T-helper 1 cell treated with Interleukin-12 subunit alpha and Interleukin-12 subunit beta and Interleukin-4 antibody, amounts not matched to agents 30 ng/mL and 1 ng/mL, for 36 hours (primary cell): Measurements from ENCODE around the gene TSC22D3. TPM values are rescaled to one million over a fixed set of nuclear protein-coding genes. Genes with fewer than 3 reads are reported as not detected.
"Not testable (repeated sequence)": the region's sequence is repeated elsewhere in the genome, so short reads cannot be mapped to it uniquely, and the experiment has no call there.

Experiments
- intact Hi-C: fragments of 100-400 bp; cut with micrococcal nuclease; formaldehyde crosslinking; loops from one replicate; pipeline ENCODE4 v1.15.1; 2024
- total RNA-seq: library from RNA; stranded (reverse); gene quantifications from 2 replicates; pipeline ENCODE4 v1.2.3, GENCODE V29; 2022

The TSC22D3 gene
- total RNA-seq, 1 donor from 2014 or later: 29.8 TPM

DNA sequence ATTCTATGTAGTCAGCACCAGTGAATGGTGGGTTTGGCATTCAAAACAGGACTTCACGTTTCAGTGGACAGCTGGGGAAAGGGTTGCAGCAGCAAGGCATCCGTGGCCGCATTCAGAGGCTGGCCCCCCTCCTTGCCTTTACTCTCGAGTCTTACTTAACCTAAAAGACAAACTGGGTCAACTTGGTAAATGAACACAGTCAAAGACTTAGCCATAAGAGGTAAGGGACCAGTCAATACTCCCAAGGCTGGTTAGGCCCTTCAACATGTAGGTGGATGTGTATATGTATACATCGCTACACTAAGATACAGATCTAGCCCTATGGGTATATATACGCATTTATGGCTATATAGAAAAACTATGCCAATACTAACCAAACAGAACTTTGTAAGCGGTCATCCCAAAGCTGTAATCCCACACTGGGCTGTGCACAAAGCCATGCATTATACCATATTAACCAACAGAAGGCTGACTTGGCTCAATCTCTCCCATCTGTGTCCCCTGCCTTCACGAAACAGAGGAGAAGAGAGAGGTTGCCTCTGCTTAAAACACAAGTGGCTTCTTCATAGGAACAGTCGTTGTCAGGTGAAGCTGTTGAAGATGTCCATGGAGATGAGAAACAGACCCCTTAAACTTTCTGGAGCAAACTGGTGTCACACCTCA lies 61.9 kb downstream of the TSC22D3 start:
- intact Hi-C loops: no loop called here

DNA sequence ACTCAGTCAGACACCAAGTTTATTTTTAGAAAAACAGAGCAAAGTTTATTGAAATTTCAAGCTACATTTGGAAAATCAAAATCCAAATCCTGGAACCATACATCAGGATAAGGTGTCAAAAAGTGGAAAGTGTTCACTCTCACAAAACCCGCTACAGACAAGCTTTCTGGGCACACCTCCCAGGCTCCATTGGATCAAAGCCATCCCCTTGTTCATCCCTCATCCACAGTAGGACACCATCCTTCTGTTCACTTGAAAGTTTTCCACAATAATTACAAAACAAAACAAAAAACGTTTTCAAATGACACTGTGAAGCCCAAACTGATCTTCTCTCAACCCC lies 62.4 kb downstream of the TSC22D3 start:
- intact Hi-C loops: no loop called here

DNA sequence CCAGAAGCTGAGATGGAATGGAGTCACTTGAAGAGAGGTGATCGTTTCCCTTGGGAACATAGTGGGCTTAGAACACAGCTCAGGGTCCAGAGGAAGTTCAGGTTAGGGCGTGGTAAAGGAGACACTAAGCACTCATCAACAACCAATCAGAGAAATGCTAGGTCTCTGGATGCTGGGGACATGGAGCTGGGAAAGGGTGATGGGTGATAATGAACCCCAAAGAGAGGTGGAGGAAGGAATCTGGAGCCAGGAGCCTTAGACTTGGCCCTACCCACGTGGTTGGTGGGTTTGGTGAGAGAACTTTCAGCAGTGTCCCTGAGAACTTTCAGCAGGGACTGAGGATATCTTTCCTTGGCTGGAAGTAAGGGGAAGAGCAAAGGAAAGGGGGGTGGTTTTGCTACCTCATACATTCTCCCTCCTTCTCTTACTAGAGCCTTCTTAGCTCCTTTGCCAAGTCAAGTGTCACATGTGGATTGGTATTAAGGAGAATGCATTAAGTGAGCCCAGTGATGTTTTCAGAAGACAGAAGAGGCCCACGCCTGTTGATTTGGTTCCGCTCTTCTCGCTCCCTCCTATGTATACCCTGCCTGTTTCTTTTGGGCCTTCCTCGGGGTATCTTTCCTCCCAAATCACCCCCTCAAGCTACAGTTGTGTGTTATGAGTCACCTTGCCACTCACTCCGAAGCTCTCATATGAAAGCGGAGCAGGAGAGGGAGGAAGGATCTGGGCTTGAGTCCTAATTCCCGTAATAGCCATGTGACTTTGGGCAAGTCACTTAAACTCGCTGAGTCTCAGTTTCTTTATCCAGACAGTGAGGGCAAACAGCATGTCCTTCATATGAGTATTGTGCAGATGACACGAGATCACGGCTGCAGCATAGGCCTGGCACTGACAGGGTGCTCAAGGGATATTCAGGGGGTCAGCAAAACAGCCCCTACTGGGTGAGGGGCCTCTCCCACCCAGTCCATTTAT lies 63.1 kb downstream of the TSC22D3 start:
- intact Hi-C loops: no loop called here

DNA sequence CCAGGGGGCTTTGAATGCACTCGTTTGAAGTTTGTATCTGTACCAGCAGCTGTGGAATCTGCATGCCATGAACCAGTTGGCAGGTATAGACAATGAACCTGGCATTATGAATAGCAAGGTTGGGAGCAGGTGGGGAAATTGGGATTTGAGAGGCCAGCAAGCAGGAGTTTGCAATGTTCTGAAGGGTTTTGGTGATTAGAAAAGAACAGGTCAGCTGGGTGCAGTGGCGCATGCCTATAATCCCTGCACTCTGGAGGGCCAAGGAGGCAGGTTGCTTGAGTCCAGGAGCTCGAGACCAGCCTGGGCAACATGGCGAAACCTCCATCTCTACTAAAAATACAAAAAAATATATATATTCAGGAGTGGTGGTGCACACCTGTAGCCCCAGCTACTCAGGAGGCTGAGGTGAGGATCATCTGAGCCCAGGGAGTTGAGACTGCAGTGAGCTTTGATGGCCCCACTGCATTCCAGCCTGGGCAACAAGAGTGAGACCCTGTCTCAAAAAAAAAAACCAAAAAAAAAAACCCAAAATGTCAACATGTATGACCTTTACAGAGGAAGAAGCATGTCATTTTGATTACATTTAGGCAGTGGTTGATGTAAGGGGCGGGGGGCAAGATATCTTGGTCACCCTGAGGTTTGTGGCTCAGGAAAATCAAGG lies 63.9 kb downstream of the TSC22D3 start:
- intact Hi-C loops: loop anchor here (1.0 kb wide), 2 partner anchors 37 to 1100 kb away; partner anchors contain the start of gene RADX

DNA sequence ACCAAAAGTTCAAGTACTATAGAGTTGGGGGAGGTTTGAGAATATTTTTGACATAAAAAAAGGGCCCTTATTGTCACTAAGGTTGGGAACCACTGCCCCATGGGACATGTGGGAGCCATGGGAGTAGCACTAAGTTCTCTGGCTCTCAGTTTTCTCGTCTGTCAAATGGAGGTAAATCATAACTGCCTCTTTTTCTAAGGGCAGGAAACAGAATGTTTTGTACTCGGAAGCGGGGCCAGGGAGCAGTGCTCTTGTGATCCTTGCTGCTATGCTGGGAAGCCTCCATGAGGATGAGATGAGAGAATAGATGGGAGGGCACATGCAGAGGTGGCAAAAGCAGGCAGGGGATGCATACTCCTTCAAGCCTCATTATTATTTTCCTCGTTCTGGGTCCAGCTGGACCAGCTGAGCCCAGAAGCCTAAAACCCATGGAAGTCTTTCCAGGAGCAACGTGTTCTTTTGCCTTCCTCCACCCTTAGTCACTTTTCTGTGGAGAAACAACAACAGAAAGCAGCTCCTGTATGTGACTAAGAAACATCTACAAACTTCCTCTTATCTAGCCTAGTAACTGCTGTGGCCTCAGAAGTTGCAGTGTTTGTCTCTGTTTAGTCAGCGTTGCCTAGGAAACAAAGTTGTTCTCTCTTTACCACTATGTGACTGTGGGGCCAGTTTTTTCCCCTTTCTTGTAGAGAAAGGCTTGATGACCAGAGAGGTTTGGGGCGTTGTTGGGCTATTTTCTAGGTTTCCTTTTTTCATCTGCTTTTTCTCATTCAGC lies 64.8 kb downstream of the TSC22D3 start:
- intact Hi-C loops: loop anchor here (1.0 kb wide), 2 partner anchors 37 to 1100 kb away; partner anchors contain the start of gene RADX

DNA sequence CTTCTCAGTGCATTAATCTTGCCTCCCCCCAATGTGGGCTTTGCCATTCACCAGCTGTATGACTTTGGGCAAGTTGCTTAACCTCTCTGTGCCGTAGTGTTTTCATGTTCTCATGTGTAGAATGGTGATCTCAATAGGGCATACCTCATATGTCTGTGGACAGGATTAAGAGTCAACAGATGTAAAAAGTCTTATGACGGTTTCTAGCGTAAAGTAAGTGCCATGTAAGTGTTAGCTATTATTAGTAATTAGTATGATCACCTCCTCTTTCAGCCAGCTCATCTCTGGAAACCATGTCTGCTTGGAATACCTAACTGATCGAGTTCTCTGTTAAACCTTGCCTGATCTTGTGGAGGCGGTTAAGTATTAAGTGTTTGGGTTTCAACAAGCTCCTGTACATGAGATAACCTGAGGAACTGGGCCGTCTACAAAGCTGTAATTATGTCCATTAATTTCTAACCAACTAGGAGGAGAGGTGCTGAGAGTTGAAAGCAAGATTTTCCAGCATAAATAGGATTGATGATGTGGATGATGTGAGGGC lies 66.3 kb downstream of the TSC22D3 start:
- intact Hi-C loops: no loop called here

DNA sequence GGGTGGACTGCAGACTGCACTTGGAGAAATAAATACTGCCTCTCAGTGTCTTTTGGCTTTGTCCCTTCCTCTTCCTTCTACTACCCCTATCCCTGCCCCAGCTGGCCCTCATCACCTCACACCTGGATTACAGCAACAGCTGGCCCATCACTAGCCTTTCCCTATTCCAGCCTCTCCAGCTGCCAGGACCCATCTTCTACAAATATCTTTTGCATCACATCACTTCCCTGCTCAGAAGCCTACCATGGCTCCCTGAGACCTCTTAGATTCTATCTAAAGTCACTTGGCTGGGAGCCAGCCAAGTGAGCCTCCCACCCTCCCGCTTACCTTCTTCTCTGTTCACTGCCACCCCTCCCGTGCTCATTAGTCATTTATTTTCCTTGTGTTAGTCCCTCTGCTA lies 66.8 kb downstream of the TSC22D3 start:
- intact Hi-C loops: no loop called here

DNA sequence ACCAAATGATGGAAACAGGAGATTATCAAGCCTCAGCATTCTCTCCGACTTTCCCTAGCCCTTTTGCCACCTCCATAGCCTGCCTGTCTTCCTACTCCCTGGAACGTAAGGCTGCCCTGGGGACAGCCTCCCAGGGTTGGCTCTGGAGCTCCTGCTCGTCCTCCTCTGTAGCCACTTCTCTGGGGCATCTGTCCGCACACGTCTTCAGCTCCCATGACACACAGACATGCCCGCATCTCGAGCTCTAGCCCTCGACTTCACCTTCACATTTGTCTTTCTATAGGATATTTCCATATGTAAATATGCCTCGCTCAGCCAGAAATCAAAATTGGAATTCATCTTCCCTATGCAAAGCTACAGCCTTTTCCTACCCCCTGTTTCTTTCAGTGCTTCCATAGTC lies 67.7 kb downstream of the TSC22D3 start:
- intact Hi-C loops: no loop called here

DNA sequence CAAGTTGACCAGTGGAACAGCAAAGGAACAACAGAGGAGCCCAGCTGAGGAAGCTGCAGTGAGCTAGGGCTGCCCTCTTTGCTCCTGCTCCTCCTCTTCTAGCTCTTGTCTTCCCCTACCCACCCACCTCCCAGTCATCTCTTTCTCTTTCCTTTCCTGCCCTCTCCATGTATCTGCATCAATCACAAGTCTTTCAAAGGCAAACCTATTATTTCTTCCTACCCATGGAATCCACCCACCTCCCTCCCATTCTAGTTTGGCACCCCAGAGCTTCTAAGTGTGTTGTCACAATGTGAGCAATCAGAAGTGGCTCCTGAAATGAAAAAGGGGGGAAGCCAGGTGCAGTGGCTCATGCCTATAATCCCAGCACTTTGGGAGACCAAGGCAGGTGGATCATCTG lies 69.3 kb downstream of the TSC22D3 start:
- intact Hi-C loops: no loop called here

DNA sequence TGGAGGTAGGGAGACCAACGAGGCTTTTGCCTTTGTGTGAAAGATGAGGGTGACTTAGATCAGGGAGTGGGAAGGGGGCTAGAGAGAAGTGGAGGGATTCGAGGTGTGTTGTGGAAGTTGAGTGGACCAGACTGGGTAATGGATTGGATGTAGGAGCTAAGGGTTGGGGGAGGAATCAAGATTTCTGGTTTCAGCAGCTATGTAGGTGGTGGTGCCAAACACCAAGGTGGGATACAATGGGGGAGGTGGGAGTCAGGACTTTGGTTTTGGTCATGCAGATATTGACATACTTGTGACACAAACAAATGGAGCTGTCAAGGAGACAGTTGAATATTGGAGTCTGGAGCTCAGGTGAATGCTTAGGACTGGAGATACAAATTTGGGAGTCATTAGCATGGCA lies 71.0 kb downstream of the TSC22D3 start:
- intact Hi-C loops: no loop called here

DNA sequence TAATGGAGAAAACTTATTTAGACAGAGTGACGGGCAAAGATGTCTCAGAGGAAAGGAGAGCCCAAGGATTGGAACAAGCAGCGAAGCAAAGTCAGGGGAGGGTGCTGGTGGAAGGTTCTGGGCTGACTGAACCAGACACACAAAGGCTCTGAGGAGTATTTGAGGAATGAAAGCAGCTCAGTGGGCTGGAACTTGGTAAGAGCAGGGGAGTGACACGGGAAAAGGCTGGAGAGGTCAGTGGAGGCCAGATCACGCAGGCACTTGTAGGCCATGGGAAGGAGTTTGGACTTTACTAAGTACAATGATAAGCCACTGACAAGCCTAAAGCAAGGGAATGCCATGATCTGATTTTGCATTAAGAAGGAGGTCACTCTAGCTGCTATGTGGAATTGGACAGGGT lies 71.4 kb downstream of the TSC22D3 start:
- intact Hi-C loops: no loop called here

DNA sequence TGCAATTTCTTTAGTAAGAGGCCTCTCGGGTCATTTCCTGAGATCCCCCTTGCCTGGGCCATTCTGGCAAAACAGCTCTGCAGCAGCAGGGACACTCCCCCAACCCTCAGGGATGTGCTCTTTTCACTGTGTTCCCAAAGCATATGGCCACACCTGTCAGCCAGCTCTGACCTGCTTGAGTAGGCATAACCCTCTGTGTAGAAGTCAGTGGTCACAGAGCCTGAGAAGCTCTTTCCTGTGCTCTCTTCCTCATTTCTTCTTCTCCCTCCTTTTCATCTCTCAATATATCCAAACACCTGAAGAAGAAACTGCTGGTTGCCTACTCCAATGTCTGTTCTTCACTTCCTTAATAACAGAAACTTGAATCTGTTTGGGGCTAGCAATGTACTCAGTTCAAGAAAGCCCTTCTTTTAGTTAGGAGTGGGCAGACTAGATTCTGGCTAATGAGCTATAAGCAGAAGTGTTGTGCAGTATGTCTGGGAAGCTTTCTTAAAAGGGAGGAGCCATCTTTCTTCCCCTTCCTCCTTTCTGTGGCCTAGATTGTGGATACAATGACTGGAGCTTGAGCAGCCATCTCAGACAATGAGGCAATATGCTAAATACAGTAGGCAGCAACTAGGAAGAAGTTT lies 74.0 kb downstream of the TSC22D3 start:
- intact Hi-C loops: no loop called here

DNA sequence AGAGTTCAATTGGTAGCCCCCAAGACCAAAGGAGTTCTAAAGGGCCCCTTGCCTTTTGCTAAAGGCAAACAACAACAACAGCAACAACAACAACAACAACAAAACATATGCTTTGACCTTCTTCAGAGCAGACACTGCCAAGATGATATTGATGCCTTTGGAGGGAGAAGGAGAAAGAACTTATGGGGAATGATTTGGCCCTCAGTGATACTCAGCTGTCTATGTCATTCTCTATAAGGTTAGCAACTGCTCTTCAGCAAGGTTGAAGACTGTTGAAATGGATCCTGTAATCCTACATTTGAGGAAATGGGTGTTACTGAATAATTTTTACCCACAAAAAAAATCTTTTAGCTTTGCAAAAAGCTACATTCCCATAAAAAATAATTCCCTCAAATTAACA lies 74.8 kb downstream of the TSC22D3 start:
- intact Hi-C loops: no loop called here

DNA sequence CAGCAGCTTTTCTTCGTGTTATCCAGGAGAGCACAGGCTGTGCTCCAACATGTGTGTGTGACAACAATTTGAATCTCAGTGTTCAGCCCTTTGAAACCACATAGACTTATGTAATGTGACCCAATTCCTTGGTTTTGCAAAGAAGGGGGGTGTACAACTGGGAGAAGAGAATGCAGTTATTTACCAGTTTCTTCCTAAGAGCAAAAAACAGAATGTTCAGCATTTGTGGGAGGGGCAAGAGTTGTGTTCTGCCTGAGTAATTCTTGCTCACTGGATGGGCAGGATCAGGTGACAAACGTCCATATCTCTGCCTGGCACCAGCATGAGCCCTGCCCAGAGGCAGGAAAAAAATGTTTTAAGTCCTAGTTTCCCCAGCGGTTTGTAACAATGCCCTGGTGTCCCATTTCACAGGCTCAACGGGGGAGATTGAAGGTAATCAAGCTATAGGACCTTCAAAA lies 75.2 kb downstream of the TSC22D3 start:
- intact Hi-C loops: no loop called here

DNA sequence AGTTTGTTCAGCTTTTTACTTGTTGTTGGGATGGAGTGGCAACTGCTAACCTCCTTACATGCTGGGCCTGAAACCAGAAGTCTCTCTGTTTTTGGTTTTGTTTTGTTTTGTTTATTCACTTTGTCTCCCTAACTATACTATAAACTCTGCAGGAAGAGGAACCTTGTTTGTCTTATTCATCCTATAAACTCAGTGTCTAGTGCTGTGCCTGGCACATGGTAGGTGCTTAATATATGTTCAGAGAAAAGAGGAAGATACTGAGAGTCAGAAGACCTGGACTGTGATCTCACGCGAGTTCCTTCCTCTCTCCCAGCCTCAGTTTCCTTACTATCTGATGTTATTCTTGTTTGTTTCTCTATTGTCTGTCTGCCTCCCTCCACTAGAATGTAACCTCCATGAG lies 76.0 kb downstream of the TSC22D3 start:
- intact Hi-C loops: no loop called here

DNA sequence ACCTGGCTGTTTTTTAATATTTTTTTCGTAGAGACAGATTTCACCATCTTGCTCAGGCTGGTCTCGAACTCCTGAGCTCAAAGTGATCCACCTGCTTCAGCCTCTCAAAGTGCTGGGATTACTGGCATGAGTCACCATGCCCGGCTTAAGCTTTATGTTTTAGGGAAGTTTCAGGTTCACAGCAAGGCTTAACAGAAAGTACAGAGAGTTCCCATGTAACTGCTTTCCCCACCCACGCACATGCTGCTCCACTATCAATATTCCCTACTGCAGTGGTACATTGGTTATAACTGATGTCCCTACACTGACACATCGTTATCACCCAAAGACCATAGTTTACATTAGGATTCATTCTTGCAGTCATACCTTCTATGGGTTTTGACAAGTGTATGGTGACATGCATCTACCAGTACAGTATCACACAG lies 84.6 kb downstream of the TSC22D3 start:
- intact Hi-C loops: no loop called here

DNA sequence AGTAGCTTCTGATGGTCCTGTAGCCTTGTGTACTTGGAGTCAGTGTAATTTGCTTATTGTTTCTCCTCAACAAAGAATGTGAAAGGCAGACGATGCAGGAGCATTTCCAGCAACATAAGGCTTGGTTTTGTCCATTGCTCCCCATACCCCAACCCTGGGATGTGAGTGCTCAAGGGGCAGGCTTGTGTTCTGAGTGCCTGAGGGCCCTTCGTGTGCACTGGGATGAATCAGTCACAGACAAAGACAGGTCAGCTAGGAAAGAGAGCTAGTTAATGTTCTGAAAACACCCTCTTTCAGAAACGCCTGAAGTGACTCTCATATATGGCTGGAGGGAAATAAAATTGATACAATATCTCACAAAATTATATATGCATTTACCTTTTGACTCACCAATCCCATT lies 88.1 kb downstream of the TSC22D3 start:
- intact Hi-C loops: no loop called here

DNA sequence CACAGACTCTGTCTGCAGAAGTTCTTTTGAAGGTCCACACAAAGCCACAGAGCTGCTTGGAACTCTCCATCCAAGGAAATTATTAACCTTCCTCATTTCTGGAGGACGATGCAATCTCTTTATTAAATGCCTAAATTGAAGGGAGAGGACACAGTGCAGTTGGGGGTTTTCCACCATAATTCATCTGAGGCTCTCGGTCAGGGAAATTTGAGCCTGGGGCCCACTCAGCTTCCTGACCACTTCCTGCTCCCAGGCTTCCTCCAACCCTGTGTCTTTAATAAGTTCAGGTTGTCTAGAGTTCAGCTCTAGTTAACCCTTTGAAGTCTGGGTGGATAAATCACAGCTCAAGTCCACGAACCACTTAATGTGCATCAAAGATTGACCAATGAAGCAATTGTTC lies 88.8 kb downstream of the TSC22D3 start:
- intact Hi-C loops: no loop called here

DNA sequence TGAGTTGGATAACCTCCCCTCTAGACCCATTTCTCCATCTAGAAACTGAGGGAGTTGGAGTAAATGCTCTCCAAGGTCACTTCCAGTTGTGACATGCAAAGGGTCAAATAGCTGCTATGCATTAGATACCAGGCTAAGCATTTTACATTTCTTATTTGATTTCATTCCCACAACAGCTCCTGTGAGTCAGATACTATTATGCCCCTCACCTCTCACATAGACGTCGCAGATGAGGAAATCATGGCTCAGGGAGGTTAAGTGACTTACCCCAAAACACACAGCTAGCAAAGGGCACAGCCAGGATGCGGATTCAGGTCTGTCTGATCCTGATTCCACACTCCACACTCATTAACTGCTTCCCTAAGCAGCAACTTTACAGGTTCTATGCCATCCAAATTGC lies 89.6 kb downstream of the TSC22D3 start:
- intact Hi-C loops: no loop called here

DNA sequence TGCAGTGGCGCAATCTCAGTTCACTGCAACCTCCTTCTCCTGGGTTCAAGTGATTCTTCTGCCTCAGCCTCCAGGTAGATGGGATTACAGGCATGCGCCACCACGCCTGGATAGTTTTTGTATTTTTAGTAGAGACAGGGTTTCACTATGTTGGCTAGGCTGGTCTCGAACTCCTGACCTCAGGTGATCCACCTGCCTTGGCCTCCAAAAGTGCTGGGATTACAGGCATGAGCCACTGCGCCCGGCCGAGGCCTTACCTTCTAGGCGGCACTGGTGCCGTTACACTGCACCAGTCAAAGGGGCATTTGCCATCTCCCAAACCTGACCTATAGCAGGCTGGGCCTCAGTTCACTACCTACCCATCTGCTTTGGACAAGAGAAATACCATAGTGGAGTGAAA lies 90.0 kb downstream of the TSC22D3 start:
- intact Hi-C loops: not testable (repeated sequence)
